ENCODE data around the gene SIL1. TPM values are rescaled to one million over a fixed set of nuclear protein-coding genes. Genes with fewer than 3 reads are reported as not detected.

SIL1 gene
- total and polyA plus RNA-seq, 2 of the 4 experiments (the other 2 are of a cell fraction), result 56.1 to 66.0 TPM

DNA sequence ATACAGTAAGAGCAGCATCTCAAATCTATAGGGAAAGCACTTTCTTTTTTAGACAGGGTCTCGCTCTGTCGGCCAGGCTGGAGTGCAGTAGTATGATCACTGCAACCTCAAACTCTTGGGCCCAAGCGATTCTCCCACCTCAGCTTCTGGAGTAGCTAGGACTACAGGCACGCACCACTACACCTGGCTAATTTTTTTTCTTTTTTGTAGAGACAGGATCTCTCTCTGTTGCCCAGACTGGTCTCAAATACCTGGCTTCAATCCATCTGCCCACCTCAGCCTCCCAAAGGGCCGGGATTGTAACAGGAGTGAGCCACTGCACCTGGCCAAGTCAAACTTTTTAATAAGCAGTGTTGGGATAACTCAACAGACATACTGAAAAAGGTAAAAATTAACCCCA, 107.6 kb downstream of the SIL1 start:
- in situ Hi-C loops (cut with MboI; ENCODE audit: low sequenced_read_pairs), result no loop called here
- no peak overlapping the region for H3K23ac ChIP-seq (ENCODE audit: low read depth, low read length)

More for the DNA sequence above, 107.6 kb downstream of the SIL1 start:
- H3K18ac ChIP-seq (ENCODE audit: low read depth, low read length), result no peak overlapping the region
- POLR2A ChIA-PET (ENCODE audit: unreplicated experiment), result no interaction called here
- no peaks in the 10 kb centered on the region; the same call in none of the 2 replicates for H3K36me3 ChIP-seq (ENCODE audit: control insufficient read depth, insufficient read depth, low read length)
- no peak overlapping the region for H3K56ac ChIP-seq (ENCODE audit: extremely low read depth, insufficient read depth, low read length)
- TF ChIP-seq SMC3 (IDR thresholded peaks at IDR 0.05; ENCODE audit: low read depth, low read length) (no peak), MXI1 (IDR thresholded peaks at IDR 0.05; ENCODE audit: borderline replicate concordance, low read depth, low read length) (no peak), NFE2L2 (IDR thresholded peaks at IDR 0.05; ENCODE audit: low read depth, low read length) (no peak), ELK1 (IDR thresholded peaks at IDR 0.05; ENCODE audit: borderline replicate concordance, low read depth, low read length) (no peak), POLR2A (IDR thresholded peaks at IDR 0.05; ENCODE audit: low read depth, low read length) (no peak), MAZ (IDR thresholded peaks at IDR 0.05; ENCODE audit: borderline replicate concordance, low read depth, low read length) (no peak), FOS (IDR thresholded peaks at IDR 0.05; ENCODE audit: low read depth, low read length) (no peak), CEBPB (IDR thresholded peaks at IDR 0.05; ENCODE audit: low read depth, low read length) (no peak), RAD21 (IDR thresholded peaks at IDR 0.05; ENCODE audit: low read length) (no peak)
- no CpG with 5 or more reads among the region's 5 CpGs for WGBS, 2 experiments (ENCODE audit: extremely low coverage in 2 of 2, insufficient read length in 1 of 2)
- no peak overlapping the region for H3K4me2 ChIP-seq (ENCODE audit: low read depth, low read length)
- no peak overlapping the region for H2BK5ac ChIP-seq (ENCODE audit: low read depth, low read length, poor library complexity, severe bottlenecking)
- CTCF ChIA-PET, result no interaction called here
- no peak overlapping the region for H3K9ac ChIP-seq (ENCODE audit: low read depth, low read length)
- peaks cover 6% of the 10 kb centered on the region; the same call in 1 of the 2 replicates for H3K9me1 ChIP-seq (ENCODE audit: insufficient read depth, low read length)
- no peak overlapping the region for H4K5ac ChIP-seq (ENCODE audit: low read depth, low read length)
- no peaks in the 10 kb centered on the region for H3K27me3 ChIP-seq (ENCODE audit: control insufficient read depth, insufficient read depth, low read length)
- no peak overlapping the region for H4K91ac ChIP-seq (ENCODE audit: insufficient read depth, low read depth, low read length)
- no peak overlapping the region for H2BK120ac ChIP-seq (ENCODE audit: low read depth, low read length)
- H3K79me1 ChIP-seq (ENCODE audit: low read depth in 1 of 2, low read length in 2 of 2), result peaks cover 4 to 5% of the 10 kb centered on the region in 2 experiments; a peak in 2 of 4 replicates
- intact Hi-C loops (cut with micrococcal nuclease), result no loop called here
- no peak overlapping the region for H3K4ac ChIP-seq (ENCODE audit: low read depth, low read length)
- ATAC-seq (ENCODE audit: low read depth), result no peak
- no peak overlapping the region for H2BK20ac ChIP-seq (ENCODE audit: low read depth, low read length)
- H2AK9ac ChIP-seq (replicated peaks; ENCODE audit: low read depth, low read length, poor library complexity), result no peak overlapping the region
- no peak for DNase-seq
- no peak overlapping the region for H2AK5ac ChIP-seq (ENCODE audit: low read depth, low read length)
- no peak overlapping the region for H2AFZ ChIP-seq (replicated peaks; ENCODE audit: low read length, poor library complexity)
- H3K4me3 ChIP-seq (ENCODE audit: insufficient read depth, low read depth, low read length), result no peak overlapping the region
- no peak overlapping the region for H3K27ac ChIP-seq (ENCODE audit: insufficient read depth, low read length)
- H4K8ac ChIP-seq (ENCODE audit: low read depth in 2 of 2, low read length in 2 of 2), result no peak overlapping the region
- no peak overlapping the region for H2BK15ac ChIP-seq (ENCODE audit: low read depth, low read length)
- no TSS peak for BruUV-seq (replicated peaks)
- no peak overlapping the region for H3K14ac ChIP-seq (replicated peaks; ENCODE audit: low read depth, low read length)
- H4K20me1 ChIP-seq (ENCODE audit: insufficient read depth, low read length), result peaks cover 7% of the 10 kb centered on the region; the same call in 1 of the 2 replicates
- dilution Hi-C loops (cut with HindIII; ENCODE audit: low sequenced_read_pairs, unreplicated experiment), result no loop called here
- 0 out of 2 replicates have a peak, but pooled peaks cover 1% of the 10 kb centered on the region for H3K4me1 ChIP-seq (ENCODE audit: control insufficient read depth, insufficient read depth, low read length)
- H3K9me3 ChIP-seq (ENCODE audit: control insufficient read depth, insufficient read depth, low read length), result no peaks in the 10 kb centered on the region
